ENCODE results near the gene LMTK2.

DNA sequence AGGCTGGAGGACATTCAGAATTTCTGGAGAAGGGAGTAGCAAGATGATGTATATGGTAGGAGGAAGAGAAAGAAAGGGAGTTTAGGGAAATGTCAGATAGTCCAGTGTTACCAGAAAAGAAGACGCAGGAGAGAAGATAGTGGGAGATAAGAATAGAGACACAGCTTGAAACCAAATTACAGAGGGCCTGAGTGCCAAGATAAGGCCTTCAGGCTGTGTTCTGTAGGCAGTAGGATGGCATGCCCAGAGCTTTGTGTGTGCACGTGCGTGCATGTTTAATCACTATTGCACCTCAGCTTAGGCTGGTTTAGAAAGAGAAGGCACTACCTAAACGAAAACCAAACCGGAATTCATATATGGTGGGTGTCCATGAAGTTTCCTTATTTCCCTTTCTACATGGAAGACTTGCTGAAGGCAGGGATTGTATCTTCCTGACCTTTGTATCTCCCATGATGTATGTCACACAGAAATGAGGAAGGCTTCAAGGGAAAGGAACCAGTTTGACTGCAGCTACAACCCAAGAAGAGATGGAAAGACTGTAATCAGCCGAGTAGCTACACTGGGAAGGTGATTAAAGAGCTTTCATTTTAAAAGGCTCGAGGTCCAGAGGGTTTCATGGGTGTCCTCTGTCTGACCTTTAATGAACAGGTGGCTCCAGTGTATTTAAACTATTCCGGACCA is 68.7 kb downstream of the LMTK2 start:
- TF ChIP-seq, protein P1, sequence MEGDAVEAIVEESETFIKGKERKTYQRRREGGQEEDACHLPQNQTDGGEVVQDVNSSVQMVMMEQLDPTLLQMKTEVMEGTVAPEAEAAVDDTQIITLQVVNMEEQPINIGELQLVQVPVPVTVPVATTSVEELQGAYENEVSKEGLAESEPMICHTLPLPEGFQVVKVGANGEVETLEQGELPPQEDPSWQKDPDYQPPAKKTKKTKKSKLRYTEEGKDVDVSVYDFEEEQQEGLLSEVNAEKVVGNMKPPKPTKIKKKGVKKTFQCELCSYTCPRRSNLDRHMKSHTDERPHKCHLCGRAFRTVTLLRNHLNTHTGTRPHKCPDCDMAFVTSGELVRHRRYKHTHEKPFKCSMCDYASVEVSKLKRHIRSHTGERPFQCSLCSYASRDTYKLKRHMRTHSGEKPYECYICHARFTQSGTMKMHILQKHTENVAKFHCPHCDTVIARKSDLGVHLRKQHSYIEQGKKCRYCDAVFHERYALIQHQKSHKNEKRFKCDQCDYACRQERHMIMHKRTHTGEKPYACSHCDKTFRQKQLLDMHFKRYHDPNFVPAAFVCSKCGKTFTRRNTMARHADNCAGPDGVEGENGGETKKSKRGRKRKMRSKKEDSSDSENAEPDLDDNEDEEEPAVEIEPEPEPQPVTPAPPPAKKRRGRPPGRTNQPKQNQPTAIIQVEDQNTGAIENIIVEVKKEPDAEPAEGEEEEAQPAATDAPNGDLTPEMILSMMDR (IDR thresholded peaks at IDR 0.05) = no peak
- no peak for TF ChIP-seq POLR2A (IDR thresholded peaks at IDR 0.05)
- TF ChIP-seq POLR2AphosphoS5 (IDR thresholded peaks at IDR 0.05) = no peak

Data from sigmoid colon (tissue), 4 donors.